ENCODE measurements around the gene NFIX.

Gene NFIX

GRCh38 chr19:13102666-13103580, 107.6 kb downstream of the NFIX start, which contains the start of gene LYL1:
Gene LYL1, minus strand, starts transcription at chr19:13102858. Its CDS starts 1,687 bp downstream, at chr19:13101171.
- no peak for TF ChIP-seq CTCF (IDR thresholded peaks at IDR 0.05; ENCODE audit: borderline replicate concordance, control extremely low read depth, extremely low read depth, insufficient read depth, missing control alignments)
- in situ Hi-C loops (cut with MboI; ENCODE audit: low sequenced_read_pairs, unreplicated experiment): no loop called here
- DNase-seq (ENCODE audit: low spot score): peak; percentile 84

- in situ Hi-C loops (cut with MboI; ENCODE audit: low sequenced_read_pairs, unreplicated experiment): no loop called here
- TF ChIP-seq CTCF (IDR thresholded peaks at IDR 0.05; ENCODE audit: borderline replicate concordance, control extremely low read depth, extremely low read depth, insufficient read depth, missing control alignments): no peak
- DNase-seq (ENCODE audit: low spot score): no peak
Measured at GRCh38 chr19:13103581-13104359, 108.5 kb downstream of the NFIX start.

- DNase-seq (ENCODE audit: low spot score): peak; percentile 88
- TF ChIP-seq CTCF (IDR thresholded peaks at IDR 0.05; ENCODE audit: borderline replicate concordance, control extremely low read depth, extremely low read depth, insufficient read depth, missing control alignments): peak; percentile 95
- in situ Hi-C loops (cut with MboI; ENCODE audit: low sequenced_read_pairs, unreplicated experiment): no loop called here
Measured at GRCh38 chr19:13104360-13104847, 109.1 kb downstream of the NFIX start.

GRCh38 chr19:13104848-13105711, 109.8 kb downstream of the NFIX start:
- DNase-seq (ENCODE audit: low spot score): peak; percentile 69

GRCh38 chr19:13109361-13110098, 114.3 kb downstream of the NFIX start:
- DNase-seq (ENCODE audit: low spot score): no peak
- no peak for TF ChIP-seq CTCF (IDR thresholded peaks at IDR 0.05; ENCODE audit: borderline replicate concordance, control extremely low read depth, extremely low read depth, insufficient read depth, missing control alignments)
- in situ Hi-C loops (cut with MboI; ENCODE audit: low sequenced_read_pairs, unreplicated experiment): no loop called here

More at GRCh38 chr19:13104848-13105711, 109.8 kb downstream of the NFIX start:
- in situ Hi-C loops (cut with MboI; ENCODE audit: low sequenced_read_pairs, unreplicated experiment): no loop called here
- no peak for TF ChIP-seq CTCF (IDR thresholded peaks at IDR 0.05; ENCODE audit: borderline replicate concordance, control extremely low read depth, extremely low read depth, insufficient read depth, missing control alignments)
